ENCODE results near the gene SLC25A33. TPM values are rescaled to one million over a fixed set of nuclear protein-coding genes. Genes with fewer than 3 reads are reported as not detected.

The SLC25A33 gene
- total and polyA plus RNA-seq, 2 experiments from 2014 or later: 10.4 to 12.3 TPM

DNA sequence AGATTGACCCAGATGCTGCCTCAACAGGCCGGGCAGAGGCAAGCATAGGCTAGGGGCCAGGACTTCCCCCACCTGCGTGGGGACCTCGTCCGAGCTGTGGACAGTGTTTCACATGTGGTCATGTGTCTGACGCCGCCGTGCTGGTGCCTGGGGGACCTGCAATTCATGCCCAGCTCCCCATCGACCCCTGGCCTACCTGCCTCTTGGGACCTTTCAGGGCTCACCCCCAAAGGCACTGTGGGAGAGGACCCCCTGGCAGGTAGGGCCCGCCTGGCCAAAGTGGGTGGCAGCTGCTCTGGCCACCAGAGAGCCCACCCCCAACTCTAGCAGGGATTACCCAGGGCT is 53.9 kb downstream of the SLC25A33 start:
- H3K4me3 ChIP-seq: no peak overlapping the region
- peaks cover 15% of the 10 kb centered on the region for H3K4me1 ChIP-seq (ENCODE audit: low read depth)
- H3K36me3 ChIP-seq: no peaks in the 10 kb centered on the region
- TF ChIP-seq, protein P1, sequence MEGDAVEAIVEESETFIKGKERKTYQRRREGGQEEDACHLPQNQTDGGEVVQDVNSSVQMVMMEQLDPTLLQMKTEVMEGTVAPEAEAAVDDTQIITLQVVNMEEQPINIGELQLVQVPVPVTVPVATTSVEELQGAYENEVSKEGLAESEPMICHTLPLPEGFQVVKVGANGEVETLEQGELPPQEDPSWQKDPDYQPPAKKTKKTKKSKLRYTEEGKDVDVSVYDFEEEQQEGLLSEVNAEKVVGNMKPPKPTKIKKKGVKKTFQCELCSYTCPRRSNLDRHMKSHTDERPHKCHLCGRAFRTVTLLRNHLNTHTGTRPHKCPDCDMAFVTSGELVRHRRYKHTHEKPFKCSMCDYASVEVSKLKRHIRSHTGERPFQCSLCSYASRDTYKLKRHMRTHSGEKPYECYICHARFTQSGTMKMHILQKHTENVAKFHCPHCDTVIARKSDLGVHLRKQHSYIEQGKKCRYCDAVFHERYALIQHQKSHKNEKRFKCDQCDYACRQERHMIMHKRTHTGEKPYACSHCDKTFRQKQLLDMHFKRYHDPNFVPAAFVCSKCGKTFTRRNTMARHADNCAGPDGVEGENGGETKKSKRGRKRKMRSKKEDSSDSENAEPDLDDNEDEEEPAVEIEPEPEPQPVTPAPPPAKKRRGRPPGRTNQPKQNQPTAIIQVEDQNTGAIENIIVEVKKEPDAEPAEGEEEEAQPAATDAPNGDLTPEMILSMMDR (IDR thresholded peaks at IDR 0.05; ENCODE audit: low read depth, low read length): no peak
- no peaks in the 10 kb centered on the region for H3K27me3 ChIP-seq
- no peaks in the 10 kb centered on the region for H3K9me3 ChIP-seq (ENCODE audit: low read depth)
- peak overlapping the region; percentile 73 for H3K27ac ChIP-seq
- no peak for DNase-seq (ENCODE audit: low read depth in 1 of 2, low spot score in 1 of 2)

DNA sequence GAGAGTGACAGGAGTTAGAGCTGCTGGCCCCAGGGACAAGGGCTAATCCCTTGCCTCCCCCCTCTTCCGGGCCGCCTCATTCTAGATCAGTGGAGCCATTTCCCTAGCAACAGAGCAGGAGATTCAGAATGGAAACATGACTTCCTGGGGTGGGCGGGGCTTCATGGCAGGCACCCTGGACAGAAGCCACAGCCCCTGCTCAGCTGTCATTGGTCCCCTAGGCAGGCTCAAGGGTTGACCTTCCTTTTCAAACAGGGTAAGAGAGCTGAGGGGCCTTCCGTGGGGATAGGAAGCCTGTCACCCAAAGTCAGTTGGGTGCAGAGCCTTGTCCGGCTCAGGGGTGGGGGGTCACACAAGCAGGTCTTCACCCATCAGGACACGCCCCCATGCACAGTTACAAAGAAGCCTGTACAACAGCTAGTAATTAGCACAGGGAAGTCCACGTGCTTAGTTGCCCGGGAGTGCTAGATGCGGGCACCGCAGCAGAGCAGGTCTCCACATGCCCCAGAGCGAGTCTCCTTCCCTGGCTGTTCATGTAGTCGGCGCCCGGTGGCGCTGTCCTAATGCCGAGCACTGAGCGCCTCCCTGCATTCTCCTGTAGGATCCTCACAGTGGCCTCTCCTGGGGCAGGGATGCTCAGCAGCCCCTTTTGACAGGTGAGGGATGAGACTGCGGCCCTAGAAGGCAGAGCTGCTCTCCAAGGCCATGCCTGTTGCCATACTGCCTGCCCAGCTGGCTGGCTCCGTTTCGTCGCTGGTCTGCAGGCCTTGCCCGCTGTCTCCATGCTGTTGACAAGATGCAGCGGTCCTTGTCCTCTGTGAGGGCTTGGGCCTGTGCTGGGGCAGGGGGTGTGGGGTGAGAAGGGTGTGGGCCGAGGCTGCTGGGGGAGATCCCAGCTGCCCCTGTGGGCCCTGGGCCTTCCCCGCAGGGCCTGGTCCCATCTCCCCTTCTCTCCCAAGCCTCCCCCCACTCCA is 54.5 kb downstream of the SLC25A33 start:
- H3K27me3 ChIP-seq: no peaks in the 10 kb centered on the region
- H3K4me1 ChIP-seq (ENCODE audit: low read depth): peaks cover 15% of the 10 kb centered on the region
- peak overlapping the region; percentile 73 for H3K27ac ChIP-seq
- no peaks in the 10 kb centered on the region for H3K9me3 ChIP-seq (ENCODE audit: low read depth)
- H3K4me3 ChIP-seq: no peak overlapping the region
- TF ChIP-seq, protein P1 (IDR thresholded peaks at IDR 0.05; ENCODE audit: low read depth, low read length): no peak
- peak; percentile 79 to 94 for DNase-seq (ENCODE audit: low read depth in 1 of 2, low spot score in 1 of 2)
- no peaks in the 10 kb centered on the region for H3K36me3 ChIP-seq

DNA sequence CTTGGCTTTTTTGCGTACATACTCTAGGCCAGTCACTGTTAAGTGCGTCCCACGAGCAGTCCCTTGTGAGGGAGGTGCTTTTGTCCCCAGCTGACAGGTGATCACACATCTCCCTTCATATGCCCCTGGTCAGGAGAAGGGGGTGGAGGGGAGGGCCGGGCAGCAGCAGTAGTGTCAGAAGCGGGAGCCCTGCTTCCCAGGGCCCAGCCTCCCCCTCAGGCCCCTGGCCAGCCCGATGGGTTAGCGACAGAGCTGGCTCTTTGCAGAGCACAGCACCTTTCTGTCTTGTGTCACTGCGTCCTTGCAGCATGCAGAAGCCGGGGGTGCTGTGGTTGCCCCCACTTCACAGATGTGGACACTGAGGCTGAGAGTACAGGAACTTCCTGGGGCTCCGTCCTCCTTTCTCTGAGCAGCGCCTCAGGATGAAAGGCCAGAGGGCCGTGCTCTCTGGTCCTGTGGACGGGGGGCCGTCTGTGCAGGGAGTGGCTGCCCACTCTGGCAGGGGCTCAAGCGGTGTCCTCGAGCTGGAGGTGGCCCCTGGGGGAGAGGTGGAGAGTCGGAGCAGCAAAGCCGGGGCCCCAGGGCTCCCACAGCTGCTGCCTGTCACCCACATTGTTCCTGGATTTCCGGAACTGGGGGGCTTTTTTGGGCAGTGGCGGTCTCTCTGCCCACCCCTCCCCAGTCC is 55.3 kb downstream of the SLC25A33 start:
- Histone ChIP-seq H3K4me3 (no peak overlapping the region), H3K36me3 (no peaks in the 10 kb centered on the region), H3K27ac (no peak overlapping the region), H3K9me3 (ENCODE audit: low read depth) (no peaks in the 10 kb centered on the region), H3K4me1 (ENCODE audit: low read depth) (peaks cover 15% of the 10 kb centered on the region), H3K27me3 (no peaks in the 10 kb centered on the region)
- DNase-seq (ENCODE audit: low read depth in 1 of 2, low spot score in 1 of 2): no peak
- TF ChIP-seq, protein P1 (IDR thresholded peaks at IDR 0.05; ENCODE audit: low read depth, low read length): no peak

DNA sequence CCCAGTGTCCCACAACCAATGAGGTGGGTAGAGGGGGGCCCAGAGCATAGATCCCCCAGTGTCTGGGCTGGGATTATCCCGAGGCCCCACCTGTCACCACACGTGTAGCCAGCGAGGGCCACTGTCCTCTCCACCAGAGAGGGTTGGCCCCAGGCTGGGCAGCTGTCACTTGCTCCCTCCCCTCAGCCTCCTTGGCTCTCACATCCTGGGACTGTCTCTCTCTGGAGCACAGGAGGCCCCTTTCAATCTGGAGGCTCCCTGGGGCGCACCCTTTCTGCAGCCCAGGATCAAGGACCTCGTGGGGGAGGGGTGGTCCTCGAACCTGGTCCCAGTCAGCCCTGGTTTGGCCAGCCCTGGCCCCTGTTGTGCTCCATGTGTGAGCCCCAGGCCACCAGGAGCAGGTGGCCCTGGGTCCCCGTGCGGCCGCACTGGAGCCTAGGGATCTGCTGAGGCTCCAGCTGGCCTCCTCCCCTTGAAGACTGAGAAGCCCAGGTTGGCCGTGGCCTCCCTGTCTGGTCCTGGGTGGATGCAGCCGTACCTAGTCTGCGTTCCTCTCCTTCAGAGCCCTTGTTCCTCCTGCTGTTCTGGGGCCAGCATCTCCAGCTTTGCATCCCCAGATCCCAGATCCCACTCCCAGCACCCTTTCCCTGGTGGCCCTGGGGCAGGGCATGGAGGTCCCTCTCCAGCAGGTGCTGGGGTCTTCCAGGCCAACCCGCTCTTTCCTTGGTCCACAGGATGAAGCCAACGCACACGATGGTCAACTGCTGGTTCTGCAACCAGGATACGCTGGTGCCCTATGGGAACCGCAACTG is 56.1 kb downstream of the SLC25A33 start:
- no peak overlapping the region for H3K27ac ChIP-seq
- no peak overlapping the region for H3K4me3 ChIP-seq
- TF ChIP-seq, protein P1 (IDR thresholded peaks at IDR 0.05; ENCODE audit: low read depth, low read length): no peak
- H3K4me1 ChIP-seq (ENCODE audit: low read depth): peaks cover 15% of the 10 kb centered on the region
- no peaks in the 10 kb centered on the region for H3K9me3 ChIP-seq (ENCODE audit: low read depth)
- H3K27me3 ChIP-seq: no peaks in the 10 kb centered on the region
- no peak for DNase-seq (ENCODE audit: low read depth in 1 of 2, low spot score in 1 of 2)
- peaks cover 3% of the 10 kb centered on the region for H3K36me3 ChIP-seq

DNA sequence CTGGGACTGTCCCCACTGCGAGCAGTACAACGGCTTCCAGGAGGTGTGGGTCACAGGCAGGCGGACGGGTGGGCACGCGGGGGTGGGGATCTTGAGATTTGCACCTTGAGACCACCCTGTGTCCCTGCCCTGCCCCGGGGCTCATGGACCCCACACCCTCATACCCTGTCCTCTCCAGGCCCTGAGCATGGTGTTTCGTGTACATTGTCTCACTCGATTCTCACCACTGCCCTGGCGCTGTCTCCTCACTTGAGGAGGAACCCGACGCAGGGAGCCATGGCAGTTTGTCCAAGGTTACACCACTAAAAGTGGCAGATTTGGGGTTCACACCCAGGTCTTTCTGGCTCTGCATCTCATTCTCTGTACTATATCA is 56.7 kb downstream of the SLC25A33 start:
- Histone ChIP-seq H3K9me3 (ENCODE audit: low read depth) (no peaks in the 10 kb centered on the region), H3K4me1 (ENCODE audit: low read depth) (peaks cover 15% of the 10 kb centered on the region), H3K36me3 (peaks cover 8% of the 10 kb centered on the region), H3K27me3 (no peaks in the 10 kb centered on the region), H3K4me3 (no peak overlapping the region), H3K27ac (no peak overlapping the region)
- no peak for DNase-seq (ENCODE audit: low read depth in 1 of 2, low spot score in 1 of 2)
- TF ChIP-seq, protein P1 (IDR thresholded peaks at IDR 0.05; ENCODE audit: low read depth, low read length): no peak
